HEK293T (cell line): ENCODE results near the gene ZNF497.
A peak's percentile ranks its signal among the peaks of the same experiment; 100 is the strongest.
"Not testable (repeated sequence)": the region's sequence is repeated elsewhere in the genome, so short reads cannot be mapped to it uniquely, and the experiment has no call there.

ENCODE experiments used
- CTCF ChIA-PET: fragments of 350-600 bp; formaldehyde crosslinking; extraction: SDS; loops from one replicate; lab custom pipeline; 2021; ENCODE audit warnings: antibody characterized with exemption, inconsistent platforms; lab: Yijun Ruan, JAX
- POLR2A ChIA-PET: fragments of 350-600 bp; formaldehyde crosslinking; extraction: SDS; loops from one replicate; lab custom pipeline; 2020; ENCODE audit warnings: antibody characterized with exemption, inconsistent platforms; lab: Yijun Ruan, JAX
- DNase-seq: peaks from one replicate; pipeline ENCODE4 v3.0.0; 2012; ENCODE audit warnings: mixed read lengths; ENCODE audit errors: extremely low spot score
- ARNT ChIP-seq: fragments of 450-650 bp; IDR thresholded peaks from 2 replicates; pipeline ENCODE4 v1.6.1; 2017; ENCODE audit warnings: mild to moderate bottlenecking
- BHLHE40 ChIP-seq: fragments of 450-650 bp; IDR thresholded peaks from 2 replicates; pipeline ENCODE4 v1.6.1; 2016; ENCODE audit warnings: mild to moderate bottlenecking, moderate library complexity, borderline replicate concordance
- CTBP1 ChIP-seq: fragments of 450-650 bp; IDR thresholded peaks from 2 replicates; pipeline ENCODE4 v1.6.1; 2016; ENCODE audit warnings: borderline replicate concordance
- ELF4 ChIP-seq: fragments of 450-650 bp; IDR thresholded peaks from 2 replicates; pipeline ENCODE4 v1.6.1; 2017; ENCODE audit warnings: antibody characterized with exemption
- FOXA1 ChIP-seq: fragments of 450-650 bp; IDR thresholded peaks from 2 replicates; pipeline ENCODE4 v1.6.1; 2016; ENCODE audit warnings: mild to moderate bottlenecking
- FOXK2 ChIP-seq: fragments of 450-650 bp; IDR thresholded peaks from 2 replicates; pipeline ENCODE4 v1.6.1; 2016; ENCODE audit warnings: mild to moderate bottlenecking
- FOXM1 ChIP-seq: fragments of 450-650 bp; IDR thresholded peaks from 2 replicates; pipeline ENCODE4 v1.6.1; 2017; ENCODE audit warnings: mild to moderate bottlenecking, borderline replicate concordance
- HDGF ChIP-seq: fragments of 450-650 bp; IDR thresholded peaks from 2 replicates; pipeline ENCODE4 v1.6.1; 2017; ENCODE audit warnings: antibody characterized with exemption, borderline replicate concordance
- L3MBTL2 ChIP-seq: fragments of 450-650 bp; conservative IDR thresholded peaks from 2 replicates; pipeline ENCODE4 v1.6.1; 2016; ENCODE audit warnings: mild to moderate bottlenecking
- LEF1 ChIP-seq: fragments of 450-650 bp; IDR thresholded peaks from 2 replicates; pipeline ENCODE4 v1.6.1; 2017; ENCODE audit warnings: mild to moderate bottlenecking, borderline replicate concordance
- NFRKB ChIP-seq: fragments of 450-650 bp; IDR thresholded peaks from 2 replicates; pipeline ENCODE4 v1.6.1; 2016; ENCODE audit warnings: mild to moderate bottlenecking, moderate library complexity
- PKNOX1 ChIP-seq: fragments of 450-650 bp; IDR thresholded peaks from 2 replicates; pipeline ENCODE4 v1.6.1; 2016
- SP1 ChIP-seq: fragments of 450-650 bp; IDR thresholded peaks from 2 replicates; pipeline ENCODE4 v1.6.1; 2017
- SUZ12 ChIP-seq: fragments of 450-650 bp; IDR thresholded peaks from 2 replicates; pipeline ENCODE4 v1.6.1; 2016; ENCODE audit warnings: mild to moderate bottlenecking
- TARDBP ChIP-seq: fragments of 450-650 bp; IDR thresholded peaks from 2 replicates; pipeline ENCODE4 v1.6.1; 2016
- ZNF384 ChIP-seq: fragments of 450-650 bp; IDR thresholded peaks from 2 replicates; pipeline ENCODE4 v1.6.1; 2016

The ZNF497 gene

GRCh38 chr19:58380662-58381459 lies 18.3 kb upstream of the ZNF497 start, which contains the start of gene ZNF837:
TSS of gene ZNF837 (minus strand) at chr19:58381030. CDS start at chr19:58369332, 11,698 bp downstream.
- ChIA-PET POLR2A (interaction anchor here (0.9 to 1.8 kb wide), 6 partner anchors 16 to 195 kb away, joined by 3 to 29 read pairs (median 4); partner anchors contain the start of gene ZNF497), CTCF (no interaction called here)
- peak; percentile 93 for DNase-seq
- TF ChIP-seq FOXK2: no peak
- TF ChIP-seq ZNF384: no peak
- no peak for TF ChIP-seq SUZ12
- peak; percentile 99 for TF ChIP-seq PKNOX1
- TF ChIP-seq ELF4: peak; percentile 93
- TF ChIP-seq BHLHE40: no peak
- TF ChIP-seq HDGF: no peak
- TF ChIP-seq NFRKB: no peak
- TF ChIP-seq L3MBTL2: peak; percentile 88
- TF ChIP-seq CTBP1: peak; percentile 89
- TF ChIP-seq ARNT: no peak
- no peak for TF ChIP-seq TARDBP

- ChIA-PET POLR2A (interaction anchor here (0.6 to 1.8 kb wide), 8 partner anchors 10 to 181 kb away, joined by 3 to 29 read pairs (median 4); partner anchors contain the start of genes ZNF497 and ZNF584), CTCF (no interaction called here)
- TF ChIP-seq ZNF384 (no peak), SUZ12 (no peak), TARDBP (no peak), FOXK2 (no peak), FOXA1 (no peak), SP1 (no peak), NFRKB (no peak), CTBP1 (no peak), ELF4 (no peak), PKNOX1 (no peak), ARNT (no peak), L3MBTL2 (no peak; the same call in 1 of the 2 replicates)
- DNase-seq: no peak
Observed at GRCh38 chr19:58380037-58380661, 17.6 kb upstream of the ZNF497 start.

GRCh38 chr19:58379246-58379645 lies 16.7 kb upstream of the ZNF497 start:
- DNase-seq: no peak
- no peak for TF ChIP-seq HDGF
- TF ChIP-seq FOXK2: no peak
- TF ChIP-seq PKNOX1: no peak
- TF ChIP-seq TARDBP: no peak
- TF ChIP-seq SP1: no peak
- TF ChIP-seq BHLHE40: no peak
- TF ChIP-seq SUZ12: no peak
- TF ChIP-seq NFRKB: no peak
- TF ChIP-seq LEF1: no peak
- TF ChIP-seq ARNT: no peak
- no peak for TF ChIP-seq ZNF384
- no peak for TF ChIP-seq L3MBTL2
- no peak for TF ChIP-seq FOXM1
- no peak for TF ChIP-seq FOXA1
- TF ChIP-seq CTBP1: no peak
- TF ChIP-seq ELF4: no peak
- POLR2A ChIA-PET: interaction anchor here (1.2 to 1.8 kb wide), 5 partner anchors 9 to 180 kb away, joined by 3 to 29 read pairs (median 5); partner anchors contain the start of gene ZNF497
- CTCF ChIA-PET: no interaction called here

- DNase-seq, CTCF ChIA-PET: not testable (repeated sequence)
- POLR2A ChIA-PET: interaction anchor here (2.2 kb wide), 1 partner anchor 14 kb away, joined by 14 read pairs; the partner anchor contains the start of gene ZNF497
Observed at GRCh38 chr19:58376724-58377123, 14.2 kb upstream of the ZNF497 start.

- CTCF ChIA-PET: no interaction called here
Observed at GRCh38 chr19:58374200-58374599, 11.6 kb upstream of the ZNF497 start.

More at GRCh38 chr19:58374200-58374599, 11.6 kb upstream of the ZNF497 start:
- DNase-seq: no peak
- TF ChIP-seq CTBP1 (no peak), FOXK2 (no peak), LEF1 (no peak), FOXM1 (no peak), ARNT (no peak), BHLHE40 (no peak), L3MBTL2 (no peak), SUZ12 (no peak), TARDBP (no peak), ZNF384 (no peak), SP1 (no peak)
- POLR2A ChIA-PET: interaction anchor here (0.7 to 1.6 kb wide), 2 partner anchors 12 kb away, joined by 3 to 13 read pairs; partner anchors contain the start of gene ZNF497
